GM12865 (cell line): ENCODE results near the gene ACTR3.
"Not testable (repeated sequence)": the region's sequence is repeated elsewhere in the genome, so short reads cannot be mapped to it uniquely, and the experiment has no call there.

ENCODE experiments used
- DNase-seq: peaks from one replicate; pipeline ENCODE4 v3.0.0; 2010; ENCODE audit warnings: low read depth
- H3K4me3 ChIP-seq: 2 replicates; pipeline ENCODE4 v1.5.1; 2011; ENCODE audit warnings: mild to moderate bottlenecking, low read depth, low read length, control low read depth
- TF ChIP-seq, protein P1 (sequence below): IDR thresholded peaks from 2 replicates; pipeline ENCODE4 v1.5.1; 2011; ENCODE audit warnings: low read length, control low read depth, low read depth, inconsistent platforms; ENCODE audit not compliant: insufficient read depth; ENCODE audit errors: missing control alignments

ACTR3 gene

DNA sequence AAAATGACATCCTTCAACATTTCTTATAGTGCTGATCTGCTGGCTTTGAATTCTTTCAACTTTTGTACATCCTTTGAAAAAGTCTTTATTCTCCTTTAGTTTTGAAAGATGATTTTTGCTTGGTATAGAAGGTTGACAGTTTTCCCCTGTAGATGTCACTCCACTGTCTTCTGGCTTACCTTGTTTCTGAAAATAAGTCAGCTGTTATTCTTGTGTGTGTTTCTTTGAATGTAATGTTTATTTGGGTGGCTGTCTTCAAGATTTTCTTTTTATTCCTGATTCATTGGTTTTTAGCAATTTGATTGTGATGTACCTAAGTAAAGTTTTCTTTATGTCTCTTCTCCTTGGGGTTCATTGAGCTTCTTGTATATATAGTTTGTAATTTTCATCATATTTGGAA, 47.6 kb downstream of the ACTR3 start:
- TF ChIP-seq, protein P1, sequence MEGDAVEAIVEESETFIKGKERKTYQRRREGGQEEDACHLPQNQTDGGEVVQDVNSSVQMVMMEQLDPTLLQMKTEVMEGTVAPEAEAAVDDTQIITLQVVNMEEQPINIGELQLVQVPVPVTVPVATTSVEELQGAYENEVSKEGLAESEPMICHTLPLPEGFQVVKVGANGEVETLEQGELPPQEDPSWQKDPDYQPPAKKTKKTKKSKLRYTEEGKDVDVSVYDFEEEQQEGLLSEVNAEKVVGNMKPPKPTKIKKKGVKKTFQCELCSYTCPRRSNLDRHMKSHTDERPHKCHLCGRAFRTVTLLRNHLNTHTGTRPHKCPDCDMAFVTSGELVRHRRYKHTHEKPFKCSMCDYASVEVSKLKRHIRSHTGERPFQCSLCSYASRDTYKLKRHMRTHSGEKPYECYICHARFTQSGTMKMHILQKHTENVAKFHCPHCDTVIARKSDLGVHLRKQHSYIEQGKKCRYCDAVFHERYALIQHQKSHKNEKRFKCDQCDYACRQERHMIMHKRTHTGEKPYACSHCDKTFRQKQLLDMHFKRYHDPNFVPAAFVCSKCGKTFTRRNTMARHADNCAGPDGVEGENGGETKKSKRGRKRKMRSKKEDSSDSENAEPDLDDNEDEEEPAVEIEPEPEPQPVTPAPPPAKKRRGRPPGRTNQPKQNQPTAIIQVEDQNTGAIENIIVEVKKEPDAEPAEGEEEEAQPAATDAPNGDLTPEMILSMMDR, result no peak
- no peak overlapping the region for H3K4me3 ChIP-seq
- DNase-seq, result no peak

DNA sequence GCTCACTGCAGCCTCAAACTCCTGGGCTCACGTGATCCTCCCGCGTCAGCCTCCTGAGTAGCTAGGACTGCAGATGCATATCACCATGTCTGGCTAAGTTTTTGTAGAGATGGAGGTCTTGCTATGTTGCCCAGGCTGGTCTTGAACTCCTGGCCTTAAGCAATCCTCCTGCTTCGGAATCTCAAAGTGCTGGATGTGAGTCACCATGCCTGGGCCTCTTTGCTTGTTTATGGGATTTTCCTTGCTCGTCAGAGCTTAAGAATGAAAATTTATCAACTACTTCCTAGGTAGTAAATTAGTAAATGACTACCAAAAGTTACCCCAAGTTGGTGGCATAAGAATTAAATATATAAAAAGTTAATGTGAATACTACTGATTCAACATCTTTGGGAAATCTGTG, 51.0 kb downstream of the ACTR3 start:
- no peak overlapping the region for H3K4me3 ChIP-seq
- DNase-seq, result no peak
- TF ChIP-seq, protein P1, result no peak

DNA sequence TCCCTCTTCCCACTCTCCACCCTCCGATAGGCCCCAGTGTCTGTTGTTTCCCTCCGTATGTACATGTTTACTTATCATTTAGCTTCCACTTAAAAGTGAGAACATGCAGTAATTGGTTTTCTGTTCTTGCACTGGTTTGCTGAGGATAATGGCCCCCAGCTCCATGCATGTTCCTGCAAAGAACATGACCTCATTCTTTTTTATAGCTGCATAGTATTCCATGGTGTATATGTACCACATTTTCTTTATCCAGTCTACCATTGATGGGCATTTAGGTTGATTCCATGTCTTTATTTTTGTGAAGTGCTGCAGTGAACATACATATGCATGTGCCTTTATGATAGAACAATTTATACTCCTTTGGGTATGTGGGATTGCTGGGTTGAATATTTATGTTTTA, 55.9 kb downstream of the ACTR3 start:
- not testable (repeated sequence) for DNase-seq, H3K4me3 ChIP-seq

DNA sequence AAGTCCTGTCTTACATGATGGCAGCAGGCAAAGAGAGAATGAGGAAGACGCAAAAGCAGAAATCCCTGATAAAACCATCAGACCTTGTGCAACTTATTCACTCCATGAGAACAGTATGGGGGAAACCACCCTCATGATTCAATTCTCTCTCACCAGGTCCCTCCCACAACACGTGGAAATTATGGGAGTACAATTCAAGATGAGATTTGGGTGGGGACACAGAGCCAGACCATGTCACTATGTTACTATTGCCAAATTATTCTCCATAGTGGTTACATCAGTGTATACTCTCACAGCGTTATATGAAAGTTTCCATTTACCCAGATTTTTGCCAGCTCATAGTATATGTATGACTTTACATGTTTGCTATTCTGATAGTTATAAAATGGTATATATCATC, 61.0 kb downstream of the ACTR3 start:
- not testable (repeated sequence) for H3K4me3 ChIP-seq, DNase-seq

DNA sequence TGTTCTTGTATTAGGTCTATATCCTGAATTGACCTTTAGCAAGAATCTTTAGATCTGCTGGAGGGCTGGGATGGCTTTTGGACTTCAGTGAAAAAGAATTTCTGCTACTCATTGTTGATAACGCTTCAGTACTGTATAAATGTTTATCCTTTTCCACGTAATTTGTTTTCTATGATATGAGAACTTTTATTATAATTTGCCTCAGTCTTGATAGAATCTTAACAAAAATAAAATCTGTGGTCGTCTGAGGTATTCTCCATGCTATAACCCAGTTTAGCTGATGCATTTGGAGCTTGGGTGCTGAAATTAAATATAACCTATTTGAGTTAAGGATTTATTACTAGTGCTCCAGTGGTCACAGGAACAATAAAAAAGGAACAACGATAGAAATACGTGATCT, 71.1 kb downstream of the ACTR3 start:
- TF ChIP-seq, protein P1, result no peak

DNA sequence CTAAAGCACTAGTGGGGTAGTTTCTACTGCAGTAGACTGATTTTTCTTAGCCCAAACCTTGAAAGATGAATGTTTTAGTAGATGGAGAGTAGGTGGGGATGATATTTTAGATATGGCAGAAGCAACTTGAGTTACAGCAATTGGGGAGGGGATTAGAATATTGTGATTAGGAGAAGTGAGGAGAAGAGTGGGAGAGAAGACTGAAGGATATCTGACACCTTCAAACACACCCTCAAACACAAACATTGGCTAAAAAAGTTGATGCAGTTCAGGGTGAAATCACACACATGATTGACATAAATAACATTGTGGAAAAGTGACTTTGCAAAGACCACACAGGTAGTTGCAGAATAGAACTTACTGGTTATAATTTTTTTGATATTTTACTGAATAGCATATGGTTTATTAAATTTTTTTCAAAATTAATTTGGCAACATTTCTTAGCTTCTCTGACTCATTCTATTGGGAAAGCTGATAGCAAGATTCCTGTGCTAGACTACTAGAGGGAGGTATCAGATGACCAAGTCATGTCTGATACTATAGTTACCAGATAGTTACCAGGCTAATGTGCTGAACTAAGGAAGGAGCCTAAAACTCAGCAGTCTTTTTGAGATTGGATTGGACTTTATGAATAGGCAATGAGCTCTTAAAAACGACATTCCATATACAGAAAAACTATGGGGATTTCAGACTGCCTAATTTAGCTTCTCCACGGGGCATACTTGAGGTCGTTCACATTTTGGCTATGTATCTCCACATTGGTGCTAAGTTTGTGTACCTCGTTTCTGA, 73.0 kb downstream of the ACTR3 start:
- no peak overlapping the region for H3K4me3 ChIP-seq
- DNase-seq, result no peak
- TF ChIP-seq, protein P1, result no peak

More for the DNA sequence above, 71.1 kb downstream of the ACTR3 start:
- no peak overlapping the region for H3K4me3 ChIP-seq
- no peak for DNase-seq

DNA sequence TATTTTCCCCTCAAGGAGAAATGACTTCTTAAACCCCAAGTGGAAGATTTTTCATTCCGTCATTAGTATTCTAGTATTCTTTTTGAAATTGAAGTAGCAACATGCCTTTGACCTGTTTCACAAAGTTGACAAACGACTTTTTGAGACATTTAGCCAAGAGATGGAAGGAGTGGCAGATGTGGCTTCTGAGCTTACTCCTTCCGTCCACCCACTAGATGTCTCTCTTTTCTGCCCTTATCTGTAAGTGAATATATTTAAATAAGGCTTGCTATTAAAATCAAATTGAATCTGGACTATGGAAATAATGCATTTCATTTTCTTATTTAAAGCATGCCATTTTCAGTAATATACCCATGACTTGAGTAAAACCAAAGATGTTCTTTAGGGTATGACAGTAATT, 74.1 kb downstream of the ACTR3 start:
- TF ChIP-seq, protein P1, result no peak
- DNase-seq, result no peak
- H3K4me3 ChIP-seq, result no peak overlapping the region

DNA sequence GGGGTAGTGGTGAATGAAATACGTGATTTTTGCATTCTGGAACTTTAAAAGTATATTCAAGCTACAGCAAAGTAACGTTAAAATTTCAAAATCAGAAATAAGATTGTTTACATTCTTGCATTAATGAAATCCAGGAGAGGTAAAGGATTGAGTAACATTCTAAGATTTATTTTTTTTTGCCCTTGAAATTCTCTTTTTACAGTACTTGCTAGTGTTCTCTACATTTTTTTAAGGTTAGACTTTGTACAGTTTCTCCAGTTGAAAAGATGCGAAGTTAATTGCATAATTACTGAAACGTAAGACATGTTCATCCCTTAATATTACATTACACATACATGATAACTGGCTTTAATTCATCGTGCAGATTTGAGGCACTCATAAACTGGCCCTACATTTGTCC, 74.5 kb downstream of the ACTR3 start:
- TF ChIP-seq, protein P1, result no peak
- DNase-seq, result no peak
- no peak overlapping the region for H3K4me3 ChIP-seq
